HuH-7 (cell line): ENCODE data around the gene AGPAT3.

Source experiments
- DNase-seq: peaks from one replicate; pipeline ENCODE4 v3.0.0; 2011; ENCODE audit warnings: low spot score

Gene AGPAT3

GRCh38 chr21:43864313-43864961 lies 586 bp upstream of the AGPAT3 start:
- peak; percentile 60 for DNase-seq

- DNase-seq: peak; percentile 36
These were observed 677 bp downstream of the AGPAT3 start for GRCh38 chr21:43865540-43866259.

GRCh38 chr21:43866260-43866629 lies 1.2 kb downstream of the AGPAT3 start:
- DNase-seq: peak; percentile 43

DNA sequence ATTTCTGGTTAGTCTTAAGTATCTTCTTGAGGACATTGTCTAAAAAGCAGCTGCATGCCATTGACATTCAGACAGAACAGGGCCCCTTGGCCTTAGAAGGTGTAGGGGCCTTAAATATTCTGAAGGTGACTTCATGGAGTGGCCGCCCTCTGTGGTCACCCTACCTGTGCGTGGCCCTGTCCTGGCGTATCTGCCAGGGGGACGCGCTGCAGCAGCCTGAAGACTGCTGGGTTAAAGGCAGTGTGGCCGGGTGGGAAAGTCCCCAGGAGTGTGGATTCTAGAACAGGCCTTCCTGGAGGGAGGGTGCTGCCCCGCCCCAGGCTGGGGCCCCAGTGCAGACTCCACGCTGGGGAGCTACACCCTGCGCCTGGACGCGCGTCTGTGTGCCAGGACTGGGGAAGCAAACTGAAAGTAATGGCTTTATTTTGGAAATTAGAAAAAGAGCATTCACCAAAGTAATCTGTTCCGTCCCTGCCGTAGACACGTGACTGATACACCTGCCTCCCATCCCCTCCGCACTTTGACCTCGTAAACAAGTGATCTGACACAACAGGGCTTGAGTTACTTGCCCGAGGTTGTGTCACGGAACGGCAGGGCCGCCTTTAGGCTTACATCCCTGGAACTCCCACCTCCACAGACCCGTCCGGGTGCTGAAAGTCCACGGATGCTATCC lies 1.8 kb downstream of the AGPAT3 start:
- peak; percentile 84 for DNase-seq

- no peak for DNase-seq
These were observed 2.3 kb downstream of the AGPAT3 start for GRCh38 chr21:43867332-43867703.

- peak; percentile 33 for DNase-seq
These were observed 2.9 kb downstream of the AGPAT3 start for GRCh38 chr21:43867948-43868347.

- DNase-seq: no peak
These were observed 3.4 kb downstream of the AGPAT3 start for GRCh38 chr21:43868461-43868860.

DNA sequence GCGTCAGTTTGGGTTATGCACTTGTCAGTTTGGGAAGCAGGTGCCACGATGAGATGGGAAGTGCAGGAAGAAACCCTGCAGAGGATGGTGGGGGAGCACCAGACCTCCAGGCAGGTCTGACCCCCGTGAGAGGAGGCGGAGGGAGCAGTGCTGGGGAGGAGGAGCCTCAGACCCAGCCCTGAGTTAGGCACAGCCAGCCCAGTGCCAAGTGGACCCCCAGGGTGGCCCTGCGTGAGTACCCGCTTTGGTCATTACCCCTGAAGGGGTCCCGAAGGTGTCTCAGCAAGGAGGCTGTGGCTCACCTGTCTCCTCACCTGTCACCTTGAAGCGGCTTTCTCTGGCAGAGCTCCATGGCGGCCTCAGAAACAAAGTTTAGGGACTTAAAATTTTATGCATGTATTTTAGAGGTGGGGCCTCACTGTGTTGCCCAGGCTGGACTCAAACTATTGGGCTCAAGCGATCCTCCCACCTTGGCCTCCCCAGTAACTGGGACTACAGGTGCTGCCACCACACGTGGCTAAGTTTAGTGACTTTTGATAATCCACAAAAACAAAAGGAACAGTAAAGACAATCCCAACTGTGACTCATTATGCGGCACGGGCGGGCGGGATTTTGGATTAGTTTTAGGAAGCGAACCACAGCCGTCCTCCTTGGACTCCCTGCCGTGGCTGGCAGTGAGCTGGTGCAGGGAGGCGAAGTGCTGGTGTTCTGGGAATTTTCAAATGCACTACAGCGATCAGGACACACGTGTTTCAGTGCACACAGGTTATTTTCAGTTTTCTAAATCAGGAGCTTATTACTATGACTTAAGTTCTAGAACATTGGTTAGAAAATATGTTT lies 4.7 kb downstream of the AGPAT3 start:
- DNase-seq: no peak

DNA sequence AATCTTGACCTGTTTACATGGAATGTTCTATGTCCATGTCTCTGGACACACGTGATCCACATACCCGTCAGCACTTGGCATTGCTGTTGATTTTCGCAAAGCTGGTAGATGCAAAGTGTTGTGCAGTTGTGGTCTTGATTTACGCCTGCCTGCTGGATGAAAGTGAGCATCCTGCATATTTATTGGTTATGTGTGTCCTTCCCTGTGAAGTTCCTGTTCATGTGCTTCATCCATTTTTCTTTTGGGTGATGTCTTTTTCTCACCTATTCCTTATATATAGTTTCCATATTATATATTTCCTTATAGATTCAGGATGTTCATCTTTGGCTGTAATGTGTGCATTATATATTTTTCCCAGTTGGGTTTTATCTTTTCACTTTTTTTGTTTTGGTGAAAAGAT lies 6.5 kb downstream of the AGPAT3 start:
- DNase-seq: no peak

GRCh38 chr21:43872531-43873197 lies 7.6 kb downstream of the AGPAT3 start:
- no peak for DNase-seq

DNA sequence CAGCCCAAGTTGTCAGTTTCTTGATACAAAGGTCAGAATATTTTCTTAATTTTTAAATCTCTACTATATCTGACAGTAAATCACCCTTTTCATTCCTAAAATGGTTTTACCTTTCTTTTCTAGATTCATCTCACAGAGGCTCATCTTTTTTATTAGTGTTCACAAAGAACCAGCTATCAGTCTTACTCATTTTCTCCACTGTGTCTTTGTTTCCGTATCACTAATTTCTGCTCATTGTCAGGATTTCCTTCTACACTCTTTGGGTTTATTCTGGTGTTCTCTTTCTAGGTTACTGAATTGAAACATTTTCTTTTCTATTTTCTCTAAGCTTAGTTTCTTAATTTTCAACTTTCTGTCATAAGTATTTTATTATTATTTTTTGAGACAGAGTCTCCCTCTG lies 8.7 kb downstream of the AGPAT3 start:
- no peak for DNase-seq

DNA sequence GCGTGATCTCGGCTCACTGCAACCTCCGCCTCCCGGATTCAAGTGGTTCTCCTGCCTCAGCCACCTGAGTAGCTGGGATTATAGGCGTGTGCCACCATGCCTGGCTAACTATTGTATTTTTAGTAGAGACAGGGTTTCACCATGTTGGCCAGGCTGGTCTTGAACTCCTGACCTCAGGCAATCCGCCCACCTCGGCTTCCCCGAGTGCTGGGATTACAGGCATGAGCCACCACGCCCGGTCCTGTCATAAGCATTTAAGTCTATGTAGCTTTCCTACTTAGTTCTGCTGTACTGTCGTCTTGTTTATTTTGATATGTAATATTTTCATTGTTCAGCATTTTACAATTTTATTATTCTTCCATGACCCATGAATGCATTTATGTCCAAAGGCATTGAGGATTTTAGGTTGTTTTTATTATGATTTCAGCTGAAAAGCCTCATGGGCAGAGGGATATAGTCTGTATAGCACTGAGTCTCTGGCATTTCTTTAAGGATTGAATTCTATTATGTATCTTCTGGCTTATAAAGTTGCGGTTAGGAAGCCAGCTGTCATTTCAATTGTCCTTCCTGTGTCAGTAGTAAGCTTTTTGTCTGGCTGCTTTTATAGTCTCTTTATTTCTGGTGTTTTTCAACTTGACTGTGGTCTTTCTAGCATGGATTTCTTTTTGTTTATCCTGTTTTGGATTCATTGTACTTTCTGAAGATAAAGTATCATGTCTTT lies 9.2 kb downstream of the AGPAT3 start:
- DNase-seq: no peak

GRCh38 chr21:43876605-43877004 lies 11.6 kb downstream of the AGPAT3 start:
- DNase-seq: no peak

DNA sequence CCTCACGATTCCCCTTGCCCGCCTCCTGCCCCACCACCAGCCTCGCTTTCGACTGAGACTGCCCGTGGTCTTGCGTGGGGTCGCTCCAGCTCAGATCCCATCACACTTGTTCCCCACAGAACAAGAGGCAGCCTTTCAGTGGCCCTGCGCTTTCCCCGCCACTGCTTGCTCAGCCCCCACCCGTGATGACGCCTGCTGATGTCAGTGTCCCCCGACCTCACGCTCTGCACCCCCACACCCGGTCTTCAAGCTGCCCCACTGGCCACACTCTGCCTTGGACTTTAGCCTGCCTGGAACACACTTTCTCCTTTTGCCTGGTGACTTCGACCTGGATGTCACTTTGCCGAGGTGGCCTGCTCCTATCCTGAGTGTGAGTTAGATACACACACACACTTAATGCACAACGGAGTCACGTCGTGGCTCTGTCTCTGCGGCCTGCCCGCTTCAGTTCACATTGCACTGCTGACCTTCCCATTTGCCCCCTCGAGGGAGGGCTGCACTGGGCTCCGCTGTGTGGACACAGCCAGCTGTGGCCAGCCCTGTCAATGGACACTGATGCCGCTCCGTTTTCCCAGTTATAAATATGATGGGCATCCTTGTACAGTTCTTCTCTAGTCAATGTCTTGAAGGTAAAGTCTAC lies 13.0 kb downstream of the AGPAT3 start:
- DNase-seq: no peak

GRCh38 chr21:43879348-43880110 lies 14.5 kb downstream of the AGPAT3 start:
- DNase-seq: no peak

DNA sequence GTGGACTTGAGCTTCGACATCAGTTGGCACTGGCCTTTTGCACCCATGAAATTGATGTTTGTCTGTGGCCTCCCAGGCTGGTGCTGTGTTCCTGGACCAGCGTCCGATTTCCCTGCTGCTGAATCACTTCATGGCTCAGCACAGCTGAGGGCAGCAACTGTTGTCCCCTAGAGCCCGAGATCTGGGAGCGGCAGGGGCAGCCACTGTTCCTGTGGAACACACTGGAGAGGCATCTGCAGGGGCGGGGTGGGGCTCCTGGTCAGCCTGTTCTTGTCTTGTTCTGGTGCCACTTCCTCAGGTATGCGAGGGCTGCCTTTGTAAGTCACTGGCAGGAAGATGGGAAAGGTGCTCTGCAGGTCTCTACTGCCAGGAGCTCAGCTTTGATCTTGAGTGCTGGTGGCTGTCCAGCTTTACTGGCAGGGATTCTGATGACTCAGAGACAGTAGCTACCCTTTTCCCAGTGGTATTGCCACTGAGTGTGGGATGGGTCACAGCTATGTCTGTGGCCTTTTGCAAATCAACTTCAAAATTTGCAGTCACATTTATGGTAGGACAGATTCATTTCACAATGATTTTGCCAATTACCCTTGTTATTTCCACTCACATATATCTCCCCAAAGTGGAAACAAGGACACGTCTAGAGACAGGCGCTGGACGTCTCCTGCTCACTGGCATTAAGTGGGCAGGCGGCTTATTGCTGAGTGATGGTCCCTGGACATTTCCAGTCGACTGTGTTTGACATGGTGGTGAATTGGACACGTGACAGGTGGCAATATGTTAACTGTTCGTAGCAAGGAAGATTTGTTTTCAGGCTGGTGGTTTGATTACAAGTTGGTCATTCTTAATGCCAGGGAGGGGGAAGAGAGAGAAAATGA lies 15.3 kb downstream of the AGPAT3 start:
- no peak for DNase-seq

GRCh38 chr21:43881283-43881682 lies 16.3 kb downstream of the AGPAT3 start:
- DNase-seq: no peak

DNA sequence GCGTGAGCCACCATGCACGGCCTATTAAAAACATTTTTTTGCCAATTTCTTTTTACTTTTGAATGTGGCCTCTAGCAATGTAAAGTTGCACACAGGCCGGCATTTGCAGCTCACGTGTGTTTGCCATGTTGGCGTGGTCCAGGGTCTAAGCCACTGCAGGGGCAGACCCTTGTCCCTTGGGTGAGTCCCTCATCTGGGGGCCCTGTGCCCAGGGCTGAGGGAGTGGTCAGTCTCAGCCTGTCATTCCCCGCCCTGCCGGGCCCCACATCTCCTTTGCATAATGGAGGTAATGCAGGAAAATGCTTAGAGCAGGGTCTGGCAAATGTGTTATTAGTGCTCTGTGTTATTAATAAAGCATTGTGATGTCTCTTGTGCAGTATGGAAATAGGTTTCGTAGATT lies 16.9 kb downstream of the AGPAT3 start:
- DNase-seq: no peak

- DNase-seq: no peak
These were observed 18.0 kb downstream of the AGPAT3 start for GRCh38 chr21:43882952-43883545.
